NCI-H2081 treated with DMSO at 0.1 percent for 48 hours (cell line): ENCODE measurements around the gene RAB40B.

ENCODE experiments used
- DNase-seq: peaks from one replicate; lab custom pipeline; 2025; lab: John Stamatoyannopoulos, UW

RAB40B gene

GRCh38 chr17:82691714-82692113, 6.8 kb downstream of the RAB40B start:
- DNase-seq: no peak

- no peak for DNase-seq
These were observed 7.6 kb downstream of the RAB40B start for GRCh38 chr17:82690786-82691489.

- DNase-seq: no peak
These were observed 9.4 kb downstream of the RAB40B start for GRCh38 chr17:82689077-82689476.

- no peak for DNase-seq
These were observed 10.6 kb downstream of the RAB40B start for GRCh38 chr17:82687871-82688270.

DNA sequence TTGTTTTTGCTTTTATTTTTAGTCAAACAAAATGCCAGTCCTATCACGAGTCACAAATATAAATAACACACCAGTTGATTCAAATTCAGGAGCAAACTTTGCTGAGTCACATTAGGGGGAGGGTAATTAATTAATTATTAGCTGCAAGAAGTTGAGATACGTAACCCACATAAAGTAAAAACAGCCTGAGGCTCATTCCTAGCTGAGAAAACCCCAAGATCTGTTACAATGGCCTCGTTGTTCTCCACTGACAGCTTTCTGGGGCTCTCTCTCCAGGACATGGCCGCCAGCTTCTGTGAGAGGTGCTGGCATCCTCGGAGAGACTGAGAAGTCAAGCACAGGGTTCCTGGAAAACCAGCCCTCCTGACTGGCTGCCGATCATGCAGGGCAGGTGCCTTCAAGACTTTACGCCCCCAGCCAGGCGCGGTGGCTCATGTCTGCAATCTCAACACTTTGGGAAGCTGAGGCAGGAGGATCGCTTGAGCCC, 11.1 kb downstream of the RAB40B start:
- no peak for DNase-seq

DNA sequence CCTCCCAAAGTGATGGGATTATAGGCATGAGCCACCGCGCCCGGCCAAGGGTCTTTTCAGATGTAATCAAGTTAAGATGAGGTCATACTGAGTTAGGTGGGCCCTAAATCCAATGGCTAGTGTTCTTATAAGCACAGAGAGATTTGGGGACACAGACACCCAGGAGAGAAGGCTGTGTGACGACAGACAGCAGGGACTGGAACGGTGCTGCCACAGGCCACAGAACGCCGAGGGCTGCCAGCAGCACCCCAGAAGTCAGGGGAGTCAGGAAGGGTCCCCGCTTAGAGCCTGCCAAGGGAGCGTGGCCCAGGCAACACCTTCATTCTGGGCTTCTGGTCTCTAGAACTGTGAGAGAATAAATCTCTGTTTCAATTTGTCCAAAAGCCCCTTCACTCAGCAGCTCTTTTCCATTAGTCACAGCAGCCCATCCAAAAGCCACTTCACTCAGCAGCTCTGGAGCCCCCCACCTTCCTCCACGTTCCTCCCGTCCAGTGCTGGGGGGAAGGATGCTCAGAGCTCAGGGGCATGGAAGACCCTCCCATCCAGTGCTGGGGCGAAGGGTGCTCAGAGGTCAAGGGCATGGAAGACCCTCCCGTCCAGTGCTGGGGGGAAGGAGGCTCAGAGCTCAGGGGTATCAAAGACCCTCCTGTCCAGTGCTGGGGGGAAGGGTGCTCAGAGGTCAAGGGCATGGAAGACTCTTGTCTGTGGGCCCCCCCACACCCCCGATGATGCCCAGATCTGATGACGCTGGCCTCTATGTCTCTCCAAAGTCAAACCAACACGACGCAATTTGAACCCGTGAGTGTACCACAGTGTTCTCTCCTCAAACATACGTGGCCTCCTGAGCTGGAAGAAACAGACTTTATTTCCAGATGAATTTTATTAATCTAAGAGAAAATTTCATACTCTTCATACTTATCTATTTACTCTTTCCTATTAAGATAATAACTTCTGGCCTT, 11.9 kb downstream of the RAB40B start:
- no peak for DNase-seq

- no peak for DNase-seq
These were observed 13.2 kb downstream of the RAB40B start for GRCh38 chr17:82685291-82685690.

DNA sequence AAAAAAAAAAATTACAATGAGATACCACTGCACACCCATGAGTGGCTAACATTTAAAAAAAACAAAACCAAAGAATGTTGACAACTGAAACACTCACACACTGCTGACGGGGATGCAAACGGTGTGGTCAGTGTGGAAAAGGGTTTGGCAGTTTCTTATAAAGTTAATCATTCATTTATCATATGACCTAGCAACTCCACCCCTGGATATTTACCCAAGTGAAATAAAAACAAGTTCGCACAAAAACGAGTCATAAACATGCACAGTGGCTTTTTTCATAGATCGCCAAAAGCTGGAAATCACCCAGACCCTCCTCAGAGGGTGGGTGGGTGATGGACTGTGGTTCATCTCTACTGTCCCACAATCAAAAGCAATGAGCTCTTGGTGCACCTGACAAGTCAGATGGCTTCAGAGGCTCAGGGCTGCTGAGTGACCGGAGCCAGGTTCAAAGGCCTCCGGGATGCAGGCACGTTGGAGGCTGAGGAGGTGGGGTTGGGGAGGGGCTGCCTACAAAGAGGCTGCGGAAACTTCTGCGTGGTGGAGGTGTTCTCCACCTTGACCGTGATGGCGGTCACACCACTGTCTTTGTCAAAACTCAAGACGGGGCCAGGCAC, 14.2 kb downstream of the RAB40B start:
- DNase-seq: no peak

GRCh38 chr17:82683534-82683933, 15.0 kb downstream of the RAB40B start:
- no peak for DNase-seq

DNA sequence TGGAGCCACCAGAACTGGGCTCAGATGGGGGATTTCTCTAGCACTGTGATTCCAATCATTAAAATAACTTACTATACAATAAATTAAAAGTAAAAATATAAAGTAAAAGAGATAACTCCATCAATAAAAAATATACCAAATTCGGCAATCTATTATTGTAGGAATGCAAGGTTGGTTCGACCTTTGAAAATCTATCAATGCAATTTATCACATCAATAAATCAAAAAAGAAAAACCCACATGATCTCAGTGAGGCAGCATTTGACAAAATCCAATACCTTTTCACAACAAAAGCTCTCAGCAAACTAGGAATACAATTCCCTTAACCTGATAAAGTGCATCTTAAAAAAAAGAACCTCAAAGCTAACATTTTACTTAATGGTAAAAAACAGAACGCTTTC, 17.0 kb downstream of the RAB40B start:
- DNase-seq: no peak

- no peak for DNase-seq
These were observed 18.7 kb downstream of the RAB40B start for GRCh38 chr17:82679586-82680465.

DNA sequence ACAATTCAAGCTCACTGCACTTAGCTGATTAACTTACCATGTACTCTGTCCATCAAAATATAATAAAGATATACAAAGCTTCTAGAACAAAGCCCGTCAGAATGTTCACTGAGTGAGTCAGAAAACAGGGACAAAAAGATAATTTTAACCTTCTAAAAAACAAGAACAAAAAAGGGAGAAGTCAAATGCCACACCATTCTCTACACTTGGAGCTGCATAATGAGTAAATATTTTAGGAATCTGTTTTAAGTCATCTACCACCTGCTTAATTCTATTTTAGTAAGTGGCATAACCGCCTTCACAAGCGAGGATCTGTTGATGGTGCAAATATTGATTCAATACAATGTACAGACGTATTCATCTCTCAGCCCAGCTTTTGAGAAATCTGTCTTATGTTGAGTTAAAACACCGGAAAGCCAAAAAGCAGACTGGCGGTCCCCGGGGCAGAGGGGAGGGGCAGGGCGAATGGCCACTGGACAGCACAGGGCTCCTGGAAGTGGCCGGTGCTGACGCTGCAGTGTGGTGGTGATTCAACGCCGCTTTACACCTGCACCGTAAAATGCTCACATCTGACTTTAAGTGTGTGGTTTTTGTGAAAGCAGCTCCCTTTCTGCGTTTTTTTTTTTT, 20.1 kb downstream of the RAB40B start:
- DNase-seq: no peak

GRCh38 chr17:82677353-82677925, 21.1 kb downstream of the RAB40B start:
- DNase-seq: no peak

DNA sequence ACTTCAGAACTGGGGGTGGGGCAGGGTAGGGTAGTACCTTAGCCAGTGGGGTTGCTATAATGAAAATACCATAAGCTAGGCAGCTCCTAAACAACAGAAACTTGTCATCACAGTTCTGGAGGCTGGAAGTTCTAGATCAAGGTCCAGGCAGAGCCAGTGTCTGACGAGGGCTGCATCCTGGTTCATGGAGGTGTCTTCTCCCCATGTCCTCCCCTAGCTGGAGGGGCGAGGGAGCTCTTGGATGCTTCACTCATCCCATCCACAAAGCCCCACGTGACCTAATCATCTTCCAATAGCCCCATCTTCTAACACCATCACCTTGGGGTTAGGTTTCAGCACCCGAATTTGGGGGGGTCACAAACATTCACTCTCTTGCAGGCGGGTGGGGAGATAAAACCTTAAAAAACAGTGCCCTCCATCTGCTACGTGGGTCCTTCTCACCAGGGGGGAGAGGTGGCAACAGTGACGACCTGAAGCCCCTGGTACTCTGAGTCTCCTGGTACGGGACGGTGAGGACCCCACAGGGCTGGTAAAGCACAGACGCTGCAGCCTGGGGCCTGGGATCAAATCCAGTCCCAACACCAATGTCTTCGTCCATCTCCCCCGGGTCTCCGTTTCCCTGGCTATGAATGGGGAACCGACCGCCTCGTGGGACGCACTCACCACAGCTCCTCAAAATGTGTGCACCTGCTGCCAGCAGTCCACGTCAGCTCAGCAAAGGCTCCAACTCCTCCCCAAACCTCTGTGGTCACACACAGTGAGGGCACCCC, 22.8 kb downstream of the RAB40B start:
- DNase-seq: no peak

DNA sequence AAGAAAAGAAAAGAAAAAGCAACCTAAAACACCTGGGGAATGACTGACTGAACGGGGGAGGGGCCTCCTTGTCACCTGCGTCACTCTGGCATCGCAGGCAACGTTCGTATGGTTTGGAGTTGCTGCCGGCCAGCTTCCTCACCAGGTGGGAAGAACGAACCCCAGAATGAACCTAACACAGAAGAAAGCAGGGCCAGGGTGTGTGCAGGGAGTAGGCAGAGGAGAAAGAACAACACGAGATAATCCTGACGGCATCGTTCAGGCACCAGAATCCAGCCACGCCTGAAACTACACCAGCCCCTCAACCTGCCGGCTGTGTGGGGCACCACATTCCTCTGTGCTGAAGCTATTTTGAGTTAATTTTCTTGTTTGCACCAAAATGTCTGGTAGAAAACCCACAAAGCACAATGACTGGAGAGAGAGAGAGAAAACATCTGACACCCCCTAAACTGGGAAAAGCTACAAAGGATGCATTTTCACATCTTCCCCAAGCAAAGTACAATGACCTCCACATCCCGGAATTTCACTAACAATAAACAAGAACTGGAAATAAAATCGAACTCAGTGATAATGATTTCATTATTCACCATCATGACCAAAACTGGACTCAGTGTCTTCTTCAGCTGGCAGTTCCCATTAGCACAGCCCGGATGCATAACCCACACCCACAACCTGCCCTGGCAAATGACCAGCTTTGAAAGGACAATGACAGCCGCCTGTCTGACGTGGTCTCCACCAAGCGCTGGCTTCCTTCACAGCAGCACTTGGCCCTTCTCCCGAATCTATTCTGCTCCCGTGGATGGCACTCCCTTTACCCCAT, 23.6 kb downstream of the RAB40B start:
- no peak for DNase-seq

DNA sequence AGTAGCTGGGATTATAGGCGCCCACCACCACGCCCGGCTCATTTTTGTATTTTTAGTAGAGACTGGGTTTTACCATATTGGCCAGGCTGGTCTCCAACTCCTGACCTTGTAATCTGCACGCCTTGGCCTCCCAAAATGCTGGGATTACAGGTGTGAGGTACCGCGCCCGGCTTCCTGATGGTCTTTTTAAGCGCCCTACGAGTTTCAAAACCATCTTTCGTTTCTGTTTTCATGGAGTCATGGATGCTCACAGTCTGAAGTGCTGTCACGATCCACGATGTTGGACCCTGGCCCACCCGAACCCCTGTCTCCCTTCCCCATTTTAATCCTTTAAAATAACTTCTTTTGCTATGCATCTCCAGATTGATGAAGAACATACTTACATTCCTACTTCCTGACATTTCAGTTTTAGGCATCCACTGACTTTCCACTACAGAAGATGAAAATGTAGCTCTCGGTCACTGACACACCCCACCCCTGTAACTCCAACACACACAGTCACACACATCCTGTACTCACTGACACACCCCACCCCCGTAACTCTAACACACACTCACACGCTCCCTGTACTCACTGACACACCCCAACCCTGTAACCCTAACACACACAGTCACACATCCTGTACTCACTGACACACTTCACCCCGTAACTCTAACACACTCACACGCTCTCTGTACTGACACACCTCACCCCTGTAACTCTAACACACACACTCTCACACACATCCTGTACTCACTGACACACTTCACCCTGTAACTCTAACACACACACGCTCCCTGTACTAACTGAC, 27.6 kb downstream of the RAB40B start:
- no peak for DNase-seq

- DNase-seq: no peak
These were observed 29.8 kb downstream of the RAB40B start for GRCh38 chr17:82668631-82669099.

DNA sequence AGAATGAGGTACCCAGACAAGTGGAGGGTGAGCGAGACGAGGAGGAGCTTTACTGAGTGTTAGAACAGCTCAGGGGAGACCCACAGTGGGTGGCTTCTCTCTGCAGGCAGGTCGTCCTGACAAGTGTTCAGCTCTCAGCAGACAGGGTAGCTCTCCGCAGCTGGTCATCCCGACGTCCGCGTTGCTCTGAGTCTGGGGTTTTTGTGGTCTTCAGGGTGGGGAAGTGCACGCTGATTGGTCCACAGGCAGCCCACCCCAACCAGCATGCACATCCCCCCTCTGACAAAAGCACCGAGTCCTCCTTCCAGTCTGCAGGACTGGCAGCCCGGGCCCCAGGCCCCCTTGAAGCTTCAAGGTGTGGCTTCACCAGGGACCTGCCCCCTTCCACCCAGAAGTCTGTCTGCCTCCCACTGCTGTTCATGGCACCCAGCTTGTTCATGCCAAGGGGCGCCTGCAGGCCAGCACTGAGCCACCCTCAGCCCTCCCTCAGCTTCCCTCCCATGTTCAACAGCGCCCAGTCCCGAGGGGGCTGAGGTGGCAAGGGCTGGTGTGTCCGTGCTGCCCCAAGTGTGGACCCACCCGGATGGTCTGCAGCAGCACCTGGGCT, 30.4 kb downstream of the RAB40B start:
- DNase-seq: no peak
